Activated T-helper 1 cell treated with anti-CD3 and anti-CD28 coated beads, Interleukin-2, amount 50 U/mL, for 16 hours (primary cell): ENCODE results near the gene GRP.

Experiments
- DNase-seq, 2 donors: peaks; one replicate each; pipeline ENCODE4 v3.0.0-alpha.2; 2020; ENCODE audit warnings: low read depth in 1 of 2, low spot score in 1 of 2

GRP gene

GRCh38 chr18:59219672-59220163 is at the start of gene GRP:
Gene GRP, plus strand, starts transcription at chr18:59220158. Its CDS starts 108 bp downstream, at chr18:59220266.
- no peak for DNase-seq

- no peak for DNase-seq
These were observed 47.2 kb upstream of the GRP start for GRCh38 chr18:59172664-59173249.

GRCh38 chr18:59177485-59177884 is 42.5 kb upstream of the GRP start:
- DNase-seq: no peak

GRCh38 chr18:59180150-59180845 is 39.7 kb upstream of the GRP start:
- no peak for DNase-seq

GRCh38 chr18:59182673-59183072 is 37.3 kb upstream of the GRP start:
- no peak for DNase-seq

- no peak for DNase-seq
These were observed 30.9 kb upstream of the GRP start for GRCh38 chr18:59189008-59189407.

- no peak for DNase-seq
These were observed 30.2 kb upstream of the GRP start for GRCh38 chr18:59189746-59190145.

GRCh38 chr18:59196161-59196725 is 23.7 kb upstream of the GRP start:
- DNase-seq: no peak

- DNase-seq: no peak
These were observed 22.3 kb upstream of the GRP start for GRCh38 chr18:59197636-59198035.

- no peak for DNase-seq
These were observed 21.7 kb upstream of the GRP start for GRCh38 chr18:59198215-59198614.

- DNase-seq: no peak
These were observed 19.2 kb upstream of the GRP start for GRCh38 chr18:59200787-59201186.

- DNase-seq: no peak
These were observed 17.6 kb upstream of the GRP start for GRCh38 chr18:59202258-59202820.

- no peak for DNase-seq
These were observed 12.5 kb upstream of the GRP start for GRCh38 chr18:59207506-59207905.

- no peak for DNase-seq
These were observed 11.3 kb upstream of the GRP start for GRCh38 chr18:59208602-59209125.

GRCh38 chr18:59210299-59210698 is 9.7 kb upstream of the GRP start:
- DNase-seq: no peak

GRCh38 chr18:59211629-59212028 is 8.3 kb upstream of the GRP start:
- no peak for DNase-seq

- no peak for DNase-seq
These were observed 1.9 kb upstream of the GRP start for GRCh38 chr18:59218018-59218417.

- no peak for DNase-seq
These were observed 316 bp downstream of the GRP start for GRCh38 chr18:59220164-59220783.

GRCh38 chr18:59220784-59221765 is 1.1 kb downstream of the GRP start:
- no peak for DNase-seq

- DNase-seq: no peak
These were observed 2.4 kb downstream of the GRP start for GRCh38 chr18:59222341-59222740.
